Activated CD4-positive, alpha-beta T cell treated with anti-CD3 and anti-CD28 coated beads, Interleukin-2, Interleukin-4, amounts not matched to agents 100 ng/mL and 50 ng/mL, durations not matched to agents 16 hours and 8 hours (primary cell): ENCODE data around the gene PDE8B.
"Not testable (repeated sequence)": the region's sequence is repeated elsewhere in the genome, so short reads cannot be mapped to it uniquely, and the experiment has no call there.

Experiments
- DNase-seq: peaks from one replicate; pipeline ENCODE4 v3.0.0-alpha.2; 2020; ENCODE audit warnings: low spot score

The PDE8B gene

GRCh38 chr5:77366717-77367500, 156.4 kb downstream of the PDE8B start:
- no peak for DNase-seq

GRCh38 chr5:77367741-77368140, 157.3 kb downstream of the PDE8B start:
- DNase-seq: no peak

DNA sequence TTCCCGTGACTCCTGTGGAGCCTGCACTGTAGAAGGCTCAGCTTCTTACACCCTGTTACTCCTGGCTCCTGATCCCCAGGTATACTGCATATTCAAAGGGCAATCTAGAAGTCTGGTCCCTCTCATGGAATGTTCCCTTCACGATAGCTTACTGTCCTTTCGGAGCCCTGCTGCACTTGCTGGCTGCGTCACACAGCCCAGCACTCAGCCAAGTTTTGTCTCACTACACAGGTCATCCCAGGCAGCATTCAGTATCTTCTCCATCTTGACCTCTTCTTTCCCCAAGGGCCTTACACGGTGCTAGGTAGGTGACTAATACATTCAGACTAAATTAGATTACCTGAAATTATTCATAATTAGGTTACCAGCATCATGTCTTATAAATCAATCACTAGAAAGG, 157.9 kb downstream of the PDE8B start:
- DNase-seq: no peak

DNA sequence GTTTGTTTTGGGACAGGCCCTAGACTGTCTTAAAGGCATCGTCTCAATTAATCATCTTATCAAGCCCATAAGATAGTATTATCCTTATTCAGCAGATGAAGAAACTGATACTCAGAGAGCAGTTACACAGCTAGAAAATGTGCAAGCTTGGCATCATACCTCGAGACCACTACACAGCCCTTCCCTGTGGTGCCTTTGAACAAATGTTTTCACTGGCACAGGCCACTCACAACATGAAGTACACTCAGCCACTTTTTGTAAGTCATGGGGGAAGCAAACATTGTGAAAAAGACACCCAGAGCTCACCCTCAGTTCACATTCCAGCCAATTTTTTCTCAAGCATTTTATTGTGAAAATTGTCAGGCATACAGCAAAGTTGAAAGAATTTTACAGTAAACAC, 159.1 kb downstream of the PDE8B start:
- DNase-seq: no peak

DNA sequence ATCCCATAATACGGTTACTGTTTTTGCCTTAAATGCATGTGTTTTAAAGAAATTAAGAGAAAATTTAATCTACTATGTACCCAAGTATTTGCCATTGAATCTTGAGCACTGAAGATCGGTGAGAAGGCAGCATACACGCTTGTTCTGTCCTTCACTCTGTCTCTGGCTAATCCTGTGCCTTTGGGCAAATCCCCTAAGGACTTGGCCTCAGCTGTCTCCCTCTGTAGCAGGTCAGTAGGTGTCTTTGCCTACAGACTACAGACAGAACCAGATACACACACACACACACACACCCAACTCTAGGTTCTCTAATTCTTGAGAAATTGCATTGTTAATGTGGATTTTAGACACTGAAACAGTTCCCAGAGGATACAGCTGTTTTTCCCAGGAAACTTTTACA, 164.2 kb downstream of the PDE8B start:
- no peak for DNase-seq

- no peak for DNase-seq
Measured at GRCh38 chr5:77376609-77377300, 166.3 kb downstream of the PDE8B start.

DNA sequence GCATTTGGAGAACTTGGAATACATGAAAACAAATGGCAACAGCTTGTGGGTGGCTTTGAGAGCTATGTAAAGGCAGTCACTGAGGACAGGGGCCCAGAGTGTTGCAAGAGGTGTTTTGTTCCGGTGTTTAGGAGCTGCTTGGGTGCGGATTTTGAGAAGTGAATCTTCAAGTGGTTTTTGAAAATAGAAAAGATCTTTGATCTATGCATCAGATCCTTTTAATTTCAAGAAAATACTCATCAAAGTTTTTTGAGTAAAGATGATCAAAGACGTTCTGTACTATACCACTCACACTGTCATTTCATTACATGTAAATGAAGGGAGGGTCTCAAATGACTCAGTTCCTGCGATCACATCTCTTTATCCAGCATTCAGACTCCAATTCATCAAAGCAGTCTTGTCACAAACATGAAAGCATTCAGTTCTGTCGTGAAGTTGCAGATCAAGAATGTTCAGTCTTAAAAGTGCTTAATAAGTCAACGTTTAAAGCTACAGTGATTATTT, 169.1 kb downstream of the PDE8B start:
- peak; percentile 86 for DNase-seq

GRCh38 chr5:77380636-77381035, 170.2 kb downstream of the PDE8B start:
- DNase-seq: no peak

GRCh38 chr5:77383336-77383735, 172.9 kb downstream of the PDE8B start:
- not testable (repeated sequence) for DNase-seq

GRCh38 chr5:77386340-77386739, 175.9 kb downstream of the PDE8B start:
- not testable (repeated sequence) for DNase-seq

DNA sequence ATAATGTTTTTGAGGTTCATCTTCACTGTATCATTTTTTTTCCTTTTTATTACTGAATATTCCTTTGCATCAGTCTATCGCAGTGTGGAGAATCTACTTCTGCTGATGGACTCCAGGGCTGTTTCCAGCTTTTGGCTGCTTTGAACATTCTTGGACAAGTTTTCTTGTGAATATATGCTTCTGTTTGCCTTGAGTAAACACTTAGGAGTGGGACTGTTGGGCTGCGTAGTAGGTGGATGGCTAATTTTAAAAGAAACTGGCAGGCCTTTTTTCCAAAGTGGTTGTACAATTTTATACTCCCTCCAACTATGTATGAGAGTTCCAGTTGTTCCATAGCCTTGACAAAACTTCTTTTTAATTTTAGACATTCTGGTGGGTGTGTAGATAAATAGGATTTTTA, 179.3 kb downstream of the PDE8B start:
- DNase-seq: no peak

DNA sequence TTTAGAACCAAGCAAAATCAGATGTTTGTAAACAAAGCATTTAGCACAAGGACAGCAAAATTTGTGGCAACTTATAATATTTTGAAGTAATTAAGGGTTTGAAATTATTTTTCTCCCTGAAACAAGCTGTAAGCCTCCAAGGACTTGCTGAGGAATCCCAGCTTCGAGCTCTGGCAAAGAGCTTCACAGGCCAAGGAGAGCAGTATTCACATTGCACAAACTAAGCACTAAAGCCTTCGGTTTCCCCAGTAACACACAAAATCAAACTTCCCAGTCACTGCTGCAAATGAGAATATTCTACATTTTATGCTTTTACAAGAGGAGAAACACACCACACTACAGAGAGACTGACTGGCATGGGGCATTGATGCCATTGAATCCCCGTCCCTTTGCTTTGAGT, 179.7 kb downstream of the PDE8B start:
- DNase-seq: no peak

- DNase-seq: no peak
Measured at GRCh38 chr5:77390795-77391194, 180.3 kb downstream of the PDE8B start.

GRCh38 chr5:77391240-77391765, 180.8 kb downstream of the PDE8B start:
- DNase-seq: no peak

GRCh38 chr5:77394064-77394715, 183.7 kb downstream of the PDE8B start:
- no peak for DNase-seq

DNA sequence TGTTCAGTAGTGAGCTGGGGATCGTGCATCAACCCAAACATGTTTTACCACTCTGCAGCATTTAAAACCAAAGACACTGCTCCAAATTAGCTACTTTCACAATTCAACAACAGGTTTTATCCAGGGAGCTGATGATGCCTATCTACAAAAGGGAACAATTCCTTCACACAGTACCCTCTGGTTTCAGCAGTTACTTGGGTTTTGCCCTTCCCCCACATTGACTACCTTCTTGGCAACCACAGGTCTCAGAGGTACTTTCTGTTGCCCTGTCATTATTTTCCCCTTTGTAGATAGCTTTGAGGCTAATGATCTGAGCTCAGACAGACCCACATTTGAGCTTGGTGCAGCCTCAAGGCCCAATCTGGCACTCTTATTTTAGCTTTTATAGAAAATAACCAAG, 185.5 kb downstream of the PDE8B start:
- DNase-seq: no peak

DNA sequence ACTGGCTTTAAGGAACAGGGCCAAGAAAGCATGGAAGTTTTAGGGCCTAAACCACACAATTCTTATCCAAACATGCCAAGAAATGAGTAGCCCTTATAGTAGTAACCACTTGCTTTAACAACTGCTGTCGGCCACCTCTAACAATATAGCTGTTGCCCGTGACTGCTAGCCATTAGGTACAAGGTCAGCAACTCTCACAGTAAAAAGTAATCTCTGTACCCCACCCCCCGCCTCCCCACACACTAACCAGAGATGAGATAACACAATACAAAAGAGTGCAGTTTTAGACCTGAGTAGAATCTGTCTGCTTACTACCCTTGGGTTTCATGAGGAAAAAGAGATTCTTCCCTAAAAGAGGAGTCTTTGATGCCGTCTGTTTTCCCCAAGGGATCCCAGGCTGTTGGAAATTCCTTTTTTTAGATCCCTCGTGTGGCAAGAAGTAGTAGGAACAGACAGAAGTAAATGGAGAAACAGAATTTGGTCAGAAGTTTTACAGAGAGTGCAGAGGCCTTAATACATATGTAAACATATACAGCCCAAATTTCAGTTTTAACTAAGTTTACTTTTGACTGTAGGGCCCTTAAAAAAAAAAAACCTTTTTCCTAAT, 187.3 kb downstream of the PDE8B start:
- DNase-seq: no peak

- DNase-seq: no peak
Measured at GRCh38 chr5:77398458-77398857, 188.0 kb downstream of the PDE8B start.

GRCh38 chr5:77398896-77399295, 188.4 kb downstream of the PDE8B start:
- DNase-seq: no peak

GRCh38 chr5:77400645-77401044, 190.2 kb downstream of the PDE8B start:
- no peak for DNase-seq

DNA sequence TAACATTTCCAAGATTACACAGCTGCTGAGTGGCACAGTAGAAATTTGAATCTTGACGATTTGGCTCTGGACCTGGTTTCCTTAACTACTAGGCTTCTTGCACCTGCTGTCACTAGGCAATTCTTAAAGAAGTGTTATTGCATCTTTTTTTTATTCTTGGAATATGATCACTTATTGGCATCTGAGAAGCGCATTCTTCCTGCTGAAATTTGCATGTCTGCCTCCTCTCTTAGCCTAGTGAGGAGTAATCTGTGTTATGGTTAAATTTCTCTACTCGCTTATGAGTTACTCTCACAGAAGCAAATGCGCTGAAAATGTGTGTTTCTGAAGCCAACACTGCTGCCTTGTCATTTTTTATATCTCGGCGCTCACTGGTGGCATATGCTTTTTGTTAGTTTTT, 192.3 kb downstream of the PDE8B start:
- DNase-seq: no peak

DNA sequence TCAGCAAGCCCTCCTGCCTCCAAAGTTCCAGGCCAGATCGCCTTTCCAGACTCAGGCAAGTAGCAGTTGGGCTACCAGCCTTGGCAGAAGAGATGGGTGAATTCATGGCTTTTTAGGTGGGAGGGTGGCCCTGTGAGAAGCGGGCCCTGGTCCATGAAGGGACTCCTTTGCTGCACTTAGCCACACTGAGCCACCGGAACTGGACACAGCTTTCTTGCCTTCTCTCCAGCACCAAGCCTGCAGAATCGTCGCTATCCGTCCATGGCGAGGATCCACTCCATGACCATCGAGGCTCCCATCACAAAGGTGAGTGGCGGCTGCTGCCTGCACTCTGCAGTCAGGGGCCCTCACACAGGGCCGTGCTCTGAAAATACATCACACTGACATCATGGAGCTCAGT, 196.7 kb downstream of the PDE8B start:
- no peak for DNase-seq
